Kidney epithelial cell (primary cell): ENCODE measurements around the gene SLC39A11. TPM values are rescaled to one million over a fixed set of nuclear protein-coding genes. Genes with fewer than 3 reads are reported as not detected.

Experiments
- DNase-seq: peaks from one replicate; pipeline ENCODE4 v3.0.0-alpha.2; 2010; ENCODE audit warnings: low read depth
- H3K27me3 ChIP-seq: 2 replicates; pipeline ENCODE4 v1.6.0; 2011; ENCODE audit warnings: low read length; ENCODE audit not compliant: control insufficient read depth, insufficient read depth
- H3K36me3 ChIP-seq: 2 replicates; pipeline ENCODE4 v1.5.1; 2011; ENCODE audit warnings: low read length; ENCODE audit not compliant: control insufficient read depth, insufficient read depth
- H3K4me3 ChIP-seq: 2 replicates; pipeline ENCODE4 v1.5.1; 2011; ENCODE audit warnings: low read depth, mild to moderate bottlenecking, control low read depth, low read length
- CTCF ChIP-seq: IDR thresholded peaks from 2 replicates; pipeline ENCODE4 v1.5.1; 2011; ENCODE audit warnings: mild to moderate bottlenecking, moderate library complexity, low read length, control low read depth, inconsistent platforms; ENCODE audit not compliant: insufficient read depth, poor library complexity, severe bottlenecking
- total RNA-seq: library from RNA; depleted of rRNA; stranded (reverse); fragments of >200 nt; gene quantifications from 2 replicates; pipeline ENCODE4 v1.2.3, GENCODE V29; 2015

The SLC39A11 gene
- total RNA-seq, 1 donor from 2014 or later: 13.0 TPM

GRCh38 chr17:73029021-73029420 is 63.5 kb downstream of the SLC39A11 start:
- no peak overlapping the region for H3K4me3 ChIP-seq
- H3K36me3 ChIP-seq: no peaks in the 10 kb centered on the region
- no peak for DNase-seq
- no peak for TF ChIP-seq CTCF
- H3K27me3 ChIP-seq: no peaks in the 10 kb centered on the region

GRCh38 chr17:73028299-73028755 is 64.2 kb downstream of the SLC39A11 start:
- no peaks in the 10 kb centered on the region for H3K27me3 ChIP-seq
- no peak for DNase-seq

GRCh38 chr17:73027130-73027741 is 65.3 kb downstream of the SLC39A11 start:
- Histone ChIP-seq H3K27me3 (no peaks in the 10 kb centered on the region), H3K4me3 (no peak overlapping the region), H3K36me3 (no peaks in the 10 kb centered on the region)
- DNase-seq: no peak
- no peak for TF ChIP-seq CTCF

More at GRCh38 chr17:73028299-73028755, 64.2 kb downstream of the SLC39A11 start:
- Histone ChIP-seq H3K4me3 (no peak overlapping the region), H3K36me3 (no peaks in the 10 kb centered on the region)
- TF ChIP-seq CTCF: no peak

GRCh38 chr17:73025041-73025560 is 67.4 kb downstream of the SLC39A11 start:
- H3K36me3 ChIP-seq: no peaks in the 10 kb centered on the region
- H3K4me3 ChIP-seq: no peak overlapping the region
- H3K27me3 ChIP-seq: no peaks in the 10 kb centered on the region
- no peak for DNase-seq
- no peak for TF ChIP-seq CTCF

- no peak for DNase-seq
- H3K27me3 ChIP-seq: no peaks in the 10 kb centered on the region
- no peak overlapping the region for H3K4me3 ChIP-seq
- no peaks in the 10 kb centered on the region for H3K36me3 ChIP-seq
- no peak for TF ChIP-seq CTCF
These were observed 68.7 kb downstream of the SLC39A11 start for GRCh38 chr17:73023759-73024158.

- Histone ChIP-seq H3K4me3 (no peak overlapping the region), H3K27me3 (no peaks in the 10 kb centered on the region), H3K36me3 (no peaks in the 10 kb centered on the region)
- DNase-seq: no peak
- no peak for TF ChIP-seq CTCF
These were observed 69.8 kb downstream of the SLC39A11 start for GRCh38 chr17:73022694-73023093.
